ENCODE data around the gene ZEB1. TPM values are rescaled to one million over a fixed set of nuclear protein-coding genes. Genes with fewer than 3 reads are reported as not detected.
A peak's percentile ranks its signal among the peaks of the same experiment; 100 is the strongest.

The ZEB1 gene
- total RNA-seq, 1 donor from 2014 or later: 162 TPM

DNA sequence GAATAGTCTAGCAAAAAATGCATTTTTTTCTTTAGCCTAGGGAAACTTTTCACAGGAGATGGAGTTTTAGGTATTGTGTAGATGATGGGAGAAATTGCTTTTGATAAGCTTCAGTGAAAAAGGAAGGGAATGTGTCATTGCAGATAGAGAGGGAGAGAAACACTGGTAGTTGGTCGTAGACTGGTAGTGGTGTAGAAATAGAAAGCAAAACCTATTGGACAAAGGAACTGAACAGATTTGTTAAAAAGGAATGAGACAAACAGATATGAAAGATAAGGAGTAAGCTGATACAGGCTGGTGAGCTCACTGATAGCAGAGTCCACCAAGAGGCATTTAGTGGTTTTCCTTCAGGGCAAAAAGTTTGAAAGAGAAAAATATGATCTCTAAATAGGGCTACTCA is 94.3 kb downstream of the ZEB1 start:
- H3K27me3 Mint-ChIP-seq (ENCODE audit: unreplicated experiment): peaks cover 4% of the 10 kb centered on the region

DNA sequence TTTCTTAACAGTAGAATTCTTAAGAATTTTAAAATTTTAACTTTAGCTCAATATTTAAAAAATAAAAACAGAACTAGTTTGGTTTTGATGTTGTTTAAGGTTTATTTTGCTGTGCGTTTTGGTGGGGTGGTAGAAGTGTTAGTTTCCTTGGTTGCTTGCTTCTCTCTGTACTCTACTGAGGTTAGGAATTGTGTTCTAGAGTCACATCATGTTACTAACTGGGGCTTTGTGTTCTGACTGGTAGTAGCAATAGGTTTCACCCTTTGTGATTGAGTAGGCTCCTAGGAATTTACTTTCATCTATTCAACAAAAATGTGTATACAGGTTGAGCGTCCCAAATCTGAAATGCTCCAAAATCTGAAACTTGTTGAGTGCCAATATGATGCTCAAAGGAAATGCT is 99.5 kb downstream of the ZEB1 start:
- TF ChIP-seq, protein P1, sequence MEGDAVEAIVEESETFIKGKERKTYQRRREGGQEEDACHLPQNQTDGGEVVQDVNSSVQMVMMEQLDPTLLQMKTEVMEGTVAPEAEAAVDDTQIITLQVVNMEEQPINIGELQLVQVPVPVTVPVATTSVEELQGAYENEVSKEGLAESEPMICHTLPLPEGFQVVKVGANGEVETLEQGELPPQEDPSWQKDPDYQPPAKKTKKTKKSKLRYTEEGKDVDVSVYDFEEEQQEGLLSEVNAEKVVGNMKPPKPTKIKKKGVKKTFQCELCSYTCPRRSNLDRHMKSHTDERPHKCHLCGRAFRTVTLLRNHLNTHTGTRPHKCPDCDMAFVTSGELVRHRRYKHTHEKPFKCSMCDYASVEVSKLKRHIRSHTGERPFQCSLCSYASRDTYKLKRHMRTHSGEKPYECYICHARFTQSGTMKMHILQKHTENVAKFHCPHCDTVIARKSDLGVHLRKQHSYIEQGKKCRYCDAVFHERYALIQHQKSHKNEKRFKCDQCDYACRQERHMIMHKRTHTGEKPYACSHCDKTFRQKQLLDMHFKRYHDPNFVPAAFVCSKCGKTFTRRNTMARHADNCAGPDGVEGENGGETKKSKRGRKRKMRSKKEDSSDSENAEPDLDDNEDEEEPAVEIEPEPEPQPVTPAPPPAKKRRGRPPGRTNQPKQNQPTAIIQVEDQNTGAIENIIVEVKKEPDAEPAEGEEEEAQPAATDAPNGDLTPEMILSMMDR (IDR thresholded peaks at IDR 0.05; ENCODE audit: partially characterized antibody, unreplicated experiment): no peak
- peaks cover 1% of the 10 kb centered on the region for H3K27me3 Mint-ChIP-seq (ENCODE audit: unreplicated experiment)
- H3K36me3 Mint-ChIP-seq (ENCODE audit: unreplicated experiment): no peaks in the 10 kb centered on the region

More for the DNA sequence above, 94.3 kb downstream of the ZEB1 start:
- H3K4me1 Mint-ChIP-seq (ENCODE audit: low read depth, unreplicated experiment): peaks cover 7% of the 10 kb centered on the region
- H3K9me3 Mint-ChIP-seq (ENCODE audit: unreplicated experiment): peaks cover 8% of the 10 kb centered on the region
- peak overlapping the region; percentile 3 for H3K27ac Mint-ChIP-seq (ENCODE audit: unreplicated experiment)
- no peak for DNase-seq
- TF ChIP-seq, protein P1 (IDR thresholded peaks at IDR 0.05; ENCODE audit: partially characterized antibody, unreplicated experiment): no peak
- H3K4me3 Mint-ChIP-seq (ENCODE audit: unreplicated experiment): no peak overlapping the region
- H3K36me3 Mint-ChIP-seq (ENCODE audit: unreplicated experiment): peaks cover 10% of the 10 kb centered on the region

DNA sequence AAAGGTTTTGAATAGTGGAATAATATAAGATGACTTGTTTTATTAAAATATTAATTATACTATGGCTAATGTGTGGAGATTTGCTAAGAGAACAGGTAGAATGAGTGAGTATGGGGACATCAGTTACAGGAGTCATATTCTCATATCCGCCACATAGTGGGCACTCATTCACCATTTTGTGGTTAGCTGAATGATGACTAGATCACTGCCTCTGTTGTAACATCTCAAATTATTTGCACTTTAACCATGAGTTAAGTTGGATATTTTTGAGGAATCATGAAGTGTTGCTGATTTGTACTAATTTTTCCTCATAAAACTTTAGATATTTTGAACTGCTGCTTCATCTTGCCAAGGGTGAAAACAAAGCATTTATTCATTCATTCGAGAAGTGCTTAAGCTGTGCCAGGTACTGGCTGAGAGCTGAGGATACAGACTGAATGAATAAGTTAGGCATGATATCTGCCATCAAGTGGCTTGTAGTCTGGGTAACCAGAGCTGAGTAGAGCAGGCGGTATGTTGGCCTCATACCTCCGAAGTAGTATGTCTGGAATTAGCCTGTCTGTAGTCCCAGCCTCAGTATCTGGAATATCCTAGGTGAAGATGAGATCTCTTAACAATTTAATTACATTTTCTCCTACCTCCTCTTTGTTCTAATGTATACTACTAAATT is 100.5 kb downstream of the ZEB1 start:
- Mint-ChIP-seq H3K4me1 (ENCODE audit: low read depth, unreplicated experiment) (peaks cover 10% of the 10 kb centered on the region), H3K9me3 (ENCODE audit: unreplicated experiment) (no peaks in the 10 kb centered on the region), H3K27me3 (ENCODE audit: unreplicated experiment) (no peaks in the 10 kb centered on the region), H3K36me3 (ENCODE audit: unreplicated experiment) (no peaks in the 10 kb centered on the region), H3K4me3 (ENCODE audit: unreplicated experiment) (no peak overlapping the region), H3K27ac (ENCODE audit: unreplicated experiment) (no peak overlapping the region)
- DNase-seq: no peak
- TF ChIP-seq, protein P1 (IDR thresholded peaks at IDR 0.05; ENCODE audit: partially characterized antibody, unreplicated experiment): no peak

More for the DNA sequence above, 99.5 kb downstream of the ZEB1 start:
- H3K4me3 Mint-ChIP-seq (ENCODE audit: unreplicated experiment): no peak overlapping the region
- no peaks in the 10 kb centered on the region for H3K9me3 Mint-ChIP-seq (ENCODE audit: unreplicated experiment)
- H3K4me1 Mint-ChIP-seq (ENCODE audit: low read depth, unreplicated experiment): peaks cover 10% of the 10 kb centered on the region
- H3K27ac Mint-ChIP-seq (ENCODE audit: unreplicated experiment): no peak overlapping the region
- DNase-seq: no peak

DNA sequence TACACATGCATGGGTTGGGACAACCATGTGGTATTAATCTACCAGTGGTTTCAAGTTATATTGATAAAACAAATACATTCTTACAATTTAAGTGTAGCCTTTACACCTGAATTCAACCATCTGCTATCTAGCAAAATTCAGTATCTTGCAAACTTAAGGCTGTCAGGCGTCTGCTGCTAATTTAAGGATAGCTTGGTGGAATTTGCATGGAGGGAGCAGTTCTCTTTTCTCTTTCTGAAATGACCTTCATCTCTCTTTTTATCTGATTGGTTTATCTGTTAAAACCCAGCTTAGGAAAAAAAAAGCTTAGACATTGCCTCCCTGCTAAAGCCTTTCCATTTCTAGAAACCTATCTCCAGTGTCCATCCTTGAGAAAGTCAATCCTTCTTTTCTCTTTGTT is 102.3 kb downstream of the ZEB1 start:
- Mint-ChIP-seq H3K27me3 (ENCODE audit: unreplicated experiment) (no peaks in the 10 kb centered on the region), H3K9me3 (ENCODE audit: unreplicated experiment) (no peaks in the 10 kb centered on the region), H3K27ac (ENCODE audit: unreplicated experiment) (peak overlapping the region; percentile 30), H3K4me1 (ENCODE audit: low read depth, unreplicated experiment) (peaks cover 10% of the 10 kb centered on the region), H3K4me3 (ENCODE audit: unreplicated experiment) (no peak overlapping the region), H3K36me3 (ENCODE audit: unreplicated experiment) (no peaks in the 10 kb centered on the region)
- TF ChIP-seq, protein P1 (IDR thresholded peaks at IDR 0.05; ENCODE audit: partially characterized antibody, unreplicated experiment): no peak
- DNase-seq: no peak

DNA sequence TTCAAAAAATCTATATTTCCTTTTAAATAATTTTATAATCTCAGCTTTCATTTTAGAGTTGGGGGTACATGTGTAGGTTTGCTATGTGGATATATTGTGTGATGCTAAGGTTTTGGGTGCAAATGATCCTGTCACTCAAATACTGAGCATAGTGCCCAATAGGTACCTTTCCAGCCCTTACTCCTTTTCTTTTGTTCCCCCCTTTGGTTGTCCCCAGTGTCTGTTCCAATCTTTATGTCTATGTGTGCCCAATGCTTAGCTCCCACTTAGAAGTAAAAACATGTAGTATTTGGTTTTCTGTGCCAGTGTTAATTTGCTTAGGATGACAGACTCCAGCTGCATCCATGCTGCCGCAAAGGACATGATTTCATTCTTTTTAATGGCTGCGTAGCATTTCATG is 103.6 kb downstream of the ZEB1 start:
- no peak for DNase-seq
- no peaks in the 10 kb centered on the region for H3K27me3 Mint-ChIP-seq (ENCODE audit: unreplicated experiment)
- no peaks in the 10 kb centered on the region for H3K36me3 Mint-ChIP-seq (ENCODE audit: unreplicated experiment)
- peaks cover 10% of the 10 kb centered on the region for H3K4me1 Mint-ChIP-seq (ENCODE audit: low read depth, unreplicated experiment)
- TF ChIP-seq, protein P1 (IDR thresholded peaks at IDR 0.05; ENCODE audit: partially characterized antibody, unreplicated experiment): no peak
- no peaks in the 10 kb centered on the region for H3K9me3 Mint-ChIP-seq (ENCODE audit: unreplicated experiment)
- H3K4me3 Mint-ChIP-seq (ENCODE audit: unreplicated experiment): no peak overlapping the region
- no peak overlapping the region for H3K27ac Mint-ChIP-seq (ENCODE audit: unreplicated experiment)
